ENCODE measurements around the gene NFIA.

The NFIA gene

DNA sequence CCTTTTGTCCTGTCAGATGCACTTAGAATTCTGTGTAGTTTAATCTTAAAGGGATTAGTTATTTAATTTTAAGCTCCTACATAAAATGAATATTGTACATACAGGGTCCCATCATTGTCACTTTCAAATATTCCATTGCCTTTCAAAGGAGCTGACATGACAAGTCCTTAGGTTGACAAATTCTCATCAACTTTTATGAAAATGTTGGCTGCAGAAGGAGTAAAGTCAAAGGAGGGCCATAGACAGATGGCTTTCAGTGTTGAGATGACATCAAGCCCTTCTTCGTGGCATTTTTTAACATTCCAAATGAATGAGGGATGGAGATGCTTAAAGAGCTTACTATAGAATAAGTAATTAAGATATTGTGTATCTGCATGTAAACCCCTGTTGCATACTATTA lies 15.4 kb downstream of the NFIA start:
- FAIRE-seq = no peak

DNA sequence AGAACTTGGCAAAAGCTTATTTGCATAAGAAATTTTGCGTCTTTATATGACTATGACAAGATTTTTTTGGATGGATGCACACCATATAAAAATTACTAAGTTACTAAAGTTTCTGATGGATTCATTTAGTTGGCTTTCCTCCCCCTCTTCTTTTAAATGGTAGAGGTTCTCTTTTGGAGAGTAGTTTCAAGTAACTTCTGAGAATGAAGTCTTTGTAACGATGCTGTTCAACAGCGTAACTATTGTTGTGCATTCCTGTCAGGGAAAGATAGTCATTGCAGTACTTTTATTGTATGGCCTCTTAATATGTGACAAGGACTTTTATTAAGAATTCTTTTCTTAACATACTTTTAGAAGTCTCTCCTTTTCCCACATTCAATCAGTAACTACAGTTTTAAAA lies 16.0 kb downstream of the NFIA start:
- no peak for FAIRE-seq
- TF ChIP-seq POU2F2 (IDR thresholded peaks at IDR 0.05; ENCODE audit: low read depth, low read length) = no peak
- DNase-seq (ENCODE audit: insufficient read length, low spot score) = no peak

More for the DNA sequence above, 15.4 kb downstream of the NFIA start:
- no peak for DNase-seq (ENCODE audit: insufficient read length, low spot score)
- TF ChIP-seq POU2F2 (IDR thresholded peaks at IDR 0.05; ENCODE audit: low read depth, low read length) (no peak), TAF1 (IDR thresholded peaks at IDR 0.05; ENCODE audit: low read depth, low read length) (no peak), PAX5 (IDR thresholded peaks at IDR 0.05; ENCODE audit: insufficient read depth, low read length, severe bottlenecking) (no peak), POLR2A (IDR thresholded peaks at IDR 0.05; ENCODE audit: low read depth, low read length) (no peak), POLR2AphosphoS5 (IDR thresholded peaks at IDR 0.05; ENCODE audit: low read depth, low read length) (no peak), SPI1 (IDR thresholded peaks at IDR 0.05; ENCODE audit: low read depth, low read length) (no peak)

DNA sequence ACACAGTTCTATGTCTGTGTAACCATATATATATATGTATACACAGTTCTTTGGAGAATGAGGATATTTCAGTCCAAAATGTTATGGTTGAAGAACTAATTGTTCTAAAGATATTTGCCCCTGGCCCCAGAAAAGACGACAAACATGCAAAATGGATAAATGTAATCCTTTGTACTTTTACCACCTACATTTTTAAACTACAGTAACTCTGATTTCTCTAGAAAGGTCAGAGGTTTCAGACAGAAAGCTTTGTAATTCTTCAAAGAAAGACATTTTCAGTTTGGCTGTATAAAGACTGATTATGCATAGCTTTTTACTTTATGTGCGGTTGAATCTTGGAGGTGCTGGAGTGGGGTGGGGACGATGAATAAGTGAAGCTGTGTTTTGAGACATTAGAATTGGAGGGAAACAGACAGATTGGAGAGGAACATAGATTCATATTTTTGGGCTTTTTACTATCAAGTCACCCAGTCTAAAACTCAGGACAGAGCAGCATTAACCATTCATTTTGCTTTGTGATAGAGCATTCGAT lies 16.6 kb downstream of the NFIA start:
- DNase-seq (ENCODE audit: insufficient read length, low spot score) (no peak), FAIRE-seq (no peak)
- no peak for TF ChIP-seq SPI1 (IDR thresholded peaks at IDR 0.05; ENCODE audit: low read depth, low read length)
- no peak for TF ChIP-seq TAF1 (IDR thresholded peaks at IDR 0.05; ENCODE audit: low read depth, low read length)
- TF ChIP-seq PAX5 (IDR thresholded peaks at IDR 0.05; ENCODE audit: insufficient read depth, low read length, severe bottlenecking) = no peak
- no peak for TF ChIP-seq POLR2A (IDR thresholded peaks at IDR 0.05; ENCODE audit: low read depth, low read length)

DNA sequence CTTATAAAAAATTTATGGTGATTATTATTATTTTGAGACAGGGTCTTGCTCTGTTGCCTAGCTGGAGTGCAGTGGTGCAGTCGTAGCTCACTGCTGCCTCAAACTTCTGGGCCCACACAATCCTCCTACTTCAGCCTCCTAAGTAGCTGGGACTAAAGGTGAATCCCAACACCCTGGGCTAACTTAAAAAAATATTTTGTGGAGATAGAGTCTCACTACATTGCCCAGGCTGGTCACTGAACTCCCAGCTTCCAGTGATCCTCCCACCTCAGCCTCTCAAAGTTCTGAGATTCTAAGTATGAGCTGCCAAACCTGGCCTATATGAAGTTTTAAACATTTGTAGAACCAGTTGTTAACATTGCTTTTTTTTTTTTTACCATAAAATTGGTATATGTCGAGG lies 18.2 kb downstream of the NFIA start:
- TF ChIP-seq POU2F2 (IDR thresholded peaks at IDR 0.05; ENCODE audit: low read depth, low read length) (no peak), POLR2AphosphoS5 (IDR thresholded peaks at IDR 0.05; ENCODE audit: low read depth, low read length) (no peak), POLR2A (IDR thresholded peaks at IDR 0.05; ENCODE audit: low read depth, low read length) (no peak), PAX5 (IDR thresholded peaks at IDR 0.05; ENCODE audit: insufficient read depth, low read length, severe bottlenecking) (no peak), SPI1 (IDR thresholded peaks at IDR 0.05; ENCODE audit: low read depth, low read length) (no peak), TAF1 (IDR thresholded peaks at IDR 0.05; ENCODE audit: low read depth, low read length) (no peak)
- DNase-seq (ENCODE audit: insufficient read length, low spot score) (no peak), FAIRE-seq (no peak)

DNA sequence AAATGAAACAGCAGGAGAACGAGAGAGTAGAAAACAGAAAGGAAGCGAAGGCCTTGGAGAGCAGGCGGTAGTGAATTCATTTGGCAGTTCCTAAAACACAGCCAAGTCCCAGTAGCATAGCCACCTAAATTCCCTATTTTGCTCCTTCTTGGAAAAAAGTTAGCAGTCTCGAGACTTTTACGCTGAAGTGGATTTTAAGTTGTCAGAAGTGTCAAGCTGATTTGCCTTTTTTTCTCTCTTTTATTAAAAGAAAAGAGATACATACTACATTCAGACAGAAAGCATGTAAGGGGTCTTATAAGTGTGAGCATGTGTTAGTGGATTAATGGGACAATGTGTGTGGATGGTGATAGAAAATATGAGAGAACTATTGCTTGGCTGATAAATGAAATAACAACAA lies 19.2 kb downstream of the NFIA start:
- TF ChIP-seq SPI1 (IDR thresholded peaks at IDR 0.05; ENCODE audit: low read depth, low read length) (no peak), PAX5 (IDR thresholded peaks at IDR 0.05; ENCODE audit: insufficient read depth, low read length, severe bottlenecking) (no peak), POLR2A (IDR thresholded peaks at IDR 0.05; ENCODE audit: low read depth, low read length) (no peak), POLR2AphosphoS5 (IDR thresholded peaks at IDR 0.05; ENCODE audit: low read depth, low read length) (no peak), POU2F2 (IDR thresholded peaks at IDR 0.05; ENCODE audit: low read depth, low read length) (no peak), TAF1 (IDR thresholded peaks at IDR 0.05; ENCODE audit: low read depth, low read length) (no peak)
- FAIRE-seq = no peak

DNA sequence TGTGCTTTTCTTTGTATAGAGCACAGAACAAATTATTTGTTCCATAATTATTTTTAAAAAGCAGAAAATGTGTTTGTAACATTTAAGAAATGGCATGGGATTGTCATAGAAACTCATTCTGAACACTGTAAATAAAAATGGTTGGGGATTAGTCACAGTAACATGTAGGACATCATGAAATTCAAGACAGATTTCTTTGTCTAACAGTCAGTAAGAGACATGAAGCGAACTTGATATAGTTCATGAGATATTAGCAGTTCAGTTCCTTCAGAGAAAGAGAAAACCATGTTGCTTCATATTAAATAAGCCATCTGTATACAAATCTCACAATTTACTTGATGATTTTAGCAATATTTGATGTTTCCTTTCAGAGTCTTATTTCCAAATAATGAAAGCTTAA lies 19.7 kb downstream of the NFIA start:
- TF ChIP-seq POLR2AphosphoS5 (IDR thresholded peaks at IDR 0.05; ENCODE audit: low read depth, low read length) = no peak
- TF ChIP-seq SPI1 (IDR thresholded peaks at IDR 0.05; ENCODE audit: low read depth, low read length) = no peak
- TF ChIP-seq PAX5 (IDR thresholded peaks at IDR 0.05; ENCODE audit: insufficient read depth, low read length, severe bottlenecking) = no peak
- no peak for TF ChIP-seq TAF1 (IDR thresholded peaks at IDR 0.05; ENCODE audit: low read depth, low read length)
- no peak for TF ChIP-seq POLR2A (IDR thresholded peaks at IDR 0.05; ENCODE audit: low read depth, low read length)
- TF ChIP-seq POU2F2 (IDR thresholded peaks at IDR 0.05; ENCODE audit: low read depth, low read length) = no peak
- FAIRE-seq = no peak
- DNase-seq (ENCODE audit: insufficient read length, low spot score) = no peak

More for the DNA sequence above, 19.2 kb downstream of the NFIA start:
- no peak for DNase-seq (ENCODE audit: insufficient read length, low spot score)

DNA sequence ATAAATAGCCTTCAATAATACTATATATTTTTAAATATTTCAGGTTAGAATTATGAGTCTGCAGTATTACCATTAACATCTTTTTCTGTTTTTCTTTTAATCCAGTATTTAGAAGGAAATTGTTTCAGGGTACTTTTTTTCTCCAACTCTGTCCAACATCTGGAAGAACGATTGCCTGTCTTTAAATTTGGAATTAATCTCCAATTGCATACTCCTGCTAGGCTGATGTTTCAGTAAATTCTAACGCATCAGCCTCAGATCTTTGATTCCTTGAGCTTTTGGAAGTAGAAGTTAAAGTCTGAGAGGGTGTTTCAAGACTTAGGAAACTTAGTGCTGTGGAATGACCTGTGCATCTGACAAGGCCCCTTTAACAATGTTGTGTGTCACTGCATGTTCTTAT lies 20.3 kb downstream of the NFIA start:
- FAIRE-seq = no peak
- TF ChIP-seq POLR2A (IDR thresholded peaks at IDR 0.05; ENCODE audit: low read depth, low read length) (no peak), TAF1 (IDR thresholded peaks at IDR 0.05; ENCODE audit: low read depth, low read length) (no peak), PAX5 (IDR thresholded peaks at IDR 0.05; ENCODE audit: insufficient read depth, low read length, severe bottlenecking) (no peak), SPI1 (IDR thresholded peaks at IDR 0.05; ENCODE audit: low read depth, low read length) (no peak), POLR2AphosphoS5 (IDR thresholded peaks at IDR 0.05; ENCODE audit: low read depth, low read length) (no peak), POU2F2 (IDR thresholded peaks at IDR 0.05; ENCODE audit: low read depth, low read length) (no peak)
- DNase-seq (ENCODE audit: insufficient read length, low spot score) = no peak

DNA sequence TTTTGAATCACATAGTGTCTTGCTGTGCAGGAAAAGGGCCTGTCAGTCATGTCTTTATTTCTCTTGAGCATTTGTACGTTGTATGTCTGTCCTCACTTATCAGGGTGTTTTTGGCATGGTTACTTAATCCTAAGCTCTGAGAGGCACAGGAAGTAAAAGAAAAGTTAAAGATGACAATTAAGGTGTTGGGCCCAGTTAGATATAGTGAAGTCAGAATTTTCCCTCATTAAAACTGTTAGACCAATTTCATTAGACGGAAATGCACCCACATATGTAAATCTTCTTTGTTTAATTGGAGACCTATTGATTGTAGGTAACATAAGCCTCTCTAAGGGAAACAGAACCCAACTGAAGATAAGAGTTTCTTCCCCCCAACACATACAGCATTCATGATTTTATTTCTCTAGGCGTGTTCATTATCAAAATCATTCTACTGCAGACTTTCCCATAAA lies 21.9 kb downstream of the NFIA start:
- TF ChIP-seq SPI1 (IDR thresholded peaks at IDR 0.05; ENCODE audit: low read depth, low read length) = no peak
- TF ChIP-seq POU2F2 (IDR thresholded peaks at IDR 0.05; ENCODE audit: low read depth, low read length) = no peak
- TF ChIP-seq POLR2AphosphoS5 (IDR thresholded peaks at IDR 0.05; ENCODE audit: low read depth, low read length) = no peak
- TF ChIP-seq PAX5 (IDR thresholded peaks at IDR 0.05; ENCODE audit: insufficient read depth, low read length, severe bottlenecking) = no peak
- no peak for TF ChIP-seq POLR2A (IDR thresholded peaks at IDR 0.05; ENCODE audit: low read depth, low read length)
- no peak for TF ChIP-seq TAF1 (IDR thresholded peaks at IDR 0.05; ENCODE audit: low read depth, low read length)
- DNase-seq (ENCODE audit: insufficient read length, low spot score) = no peak
- FAIRE-seq = no peak

DNA sequence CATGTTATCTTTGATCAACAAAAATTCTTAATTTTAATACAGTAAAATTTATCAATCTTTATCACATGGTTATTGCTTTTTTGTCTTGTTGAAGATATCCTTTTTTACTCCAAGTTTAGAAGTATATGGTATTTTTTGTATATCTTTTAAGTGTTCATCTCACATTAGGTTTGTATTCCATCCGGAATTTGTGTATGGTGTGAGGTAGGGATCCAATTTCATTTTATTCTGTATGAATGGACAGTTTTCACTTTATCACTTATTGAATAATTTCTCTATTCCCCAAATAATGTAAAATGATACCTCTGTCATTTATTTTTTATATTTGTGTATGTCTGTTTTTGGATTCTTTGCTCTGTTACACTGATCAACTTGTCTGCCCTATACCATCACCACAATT lies 25.3 kb downstream of the NFIA start:
- no peak for TF ChIP-seq POU2F2 (IDR thresholded peaks at IDR 0.05; ENCODE audit: low read depth, low read length)
- TF ChIP-seq SPI1 (IDR thresholded peaks at IDR 0.05; ENCODE audit: low read depth, low read length) = no peak
- TF ChIP-seq PAX5 (IDR thresholded peaks at IDR 0.05; ENCODE audit: insufficient read depth, low read length, severe bottlenecking) = no peak
- no peak for TF ChIP-seq TAF1 (IDR thresholded peaks at IDR 0.05; ENCODE audit: low read depth, low read length)
- no peak for TF ChIP-seq POLR2A (IDR thresholded peaks at IDR 0.05; ENCODE audit: low read depth, low read length)
- TF ChIP-seq POLR2AphosphoS5 (IDR thresholded peaks at IDR 0.05; ENCODE audit: low read depth, low read length) = no peak
- FAIRE-seq (no peak), DNase-seq (ENCODE audit: insufficient read length, low spot score) (no peak)

DNA sequence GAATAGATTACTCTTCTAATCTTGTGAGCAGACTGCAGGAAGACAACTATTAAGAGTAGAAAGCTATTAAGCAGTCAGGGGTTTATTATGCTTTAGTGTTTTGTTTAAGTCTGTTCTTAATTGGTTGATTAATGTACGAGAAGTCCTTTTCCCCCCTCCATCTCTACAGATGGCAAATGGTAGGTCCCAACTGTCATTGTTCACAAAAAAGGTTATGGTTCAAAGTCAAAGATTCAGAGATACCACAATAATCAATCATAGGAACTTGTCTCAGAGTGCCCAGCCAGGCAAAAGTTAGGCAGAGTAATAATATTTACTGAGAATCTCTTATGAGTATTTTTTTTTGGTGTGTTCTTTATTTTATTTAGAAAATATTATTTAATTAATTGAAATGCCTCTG lies 26.8 kb downstream of the NFIA start:
- DNase-seq (ENCODE audit: insufficient read length, low spot score) (no peak), FAIRE-seq (no peak)
- TF ChIP-seq POLR2A (IDR thresholded peaks at IDR 0.05; ENCODE audit: low read depth, low read length) (no peak), TAF1 (IDR thresholded peaks at IDR 0.05; ENCODE audit: low read depth, low read length) (no peak), PAX5 (IDR thresholded peaks at IDR 0.05; ENCODE audit: insufficient read depth, low read length, severe bottlenecking) (no peak), SPI1 (IDR thresholded peaks at IDR 0.05; ENCODE audit: low read depth, low read length) (no peak), POU2F2 (IDR thresholded peaks at IDR 0.05; ENCODE audit: low read depth, low read length) (no peak)

All from GM12891 (cell line).